Glutamatergic neuron (in vitro differentiated cells): ENCODE results near the gene KRTAP29-1. TPM values are rescaled to one million over a fixed set of nuclear protein-coding genes. Genes with fewer than 3 reads are reported as not detected.

Experiments used
- DNase-seq: peaks from one replicate; pipeline ENCODE4 v3.0.0; 2022
- H3K27ac Mint-ChIP-seq: one replicate; pipeline ENCODE4 v1.8.0; 2020; ENCODE audit warnings: mild to moderate bottlenecking, mixed read lengths, inconsistent platforms; ENCODE audit not compliant: unreplicated experiment
- H3K27me3 Mint-ChIP-seq: one replicate; pipeline ENCODE4 v1.8.0; 2020; ENCODE audit warnings: mild to moderate bottlenecking, moderate library complexity, mixed read lengths, inconsistent platforms; ENCODE audit not compliant: unreplicated experiment
- H3K36me3 Mint-ChIP-seq: one replicate; pipeline ENCODE4 v1.8.0; 2020; ENCODE audit warnings: mild to moderate bottlenecking, mixed read lengths, inconsistent platforms; ENCODE audit not compliant: unreplicated experiment
- H3K4me1 Mint-ChIP-seq: one replicate; pipeline ENCODE4 v1.8.0; 2020; ENCODE audit warnings: mild to moderate bottlenecking, low read depth, mixed read lengths, inconsistent platforms; ENCODE audit not compliant: unreplicated experiment
- H3K4me3 Mint-ChIP-seq: one replicate; pipeline ENCODE4 v1.8.0; 2020; ENCODE audit warnings: mild to moderate bottlenecking, mixed read lengths, inconsistent platforms; ENCODE audit not compliant: unreplicated experiment
- H3K9me3 Mint-ChIP-seq: one replicate; pipeline ENCODE4 v1.8.0; 2020; ENCODE audit warnings: mild to moderate bottlenecking, moderate library complexity, mixed read lengths, inconsistent platforms; ENCODE audit not compliant: unreplicated experiment
- CTCF ChIP-seq: fragments of 200-600 bp; sonication (generic); IDR thresholded peaks from one replicate; pipeline ENCODE4 v1.5.0; 2021; ENCODE audit not compliant: partially characterized antibody, unreplicated experiment
- total RNA-seq: library from RNA; stranded (reverse); fragmentation: NEBNext Ultra II Directional; extraction: Animal tissue kit (Norgen Biotek cat#: 25700); gene quantifications from one replicate; pipeline ENCODE4 v1.2.1, GENCODE V29; 2021; ENCODE audit not compliant: unreplicated experiment

The KRTAP29-1 gene
- total RNA-seq, 1 donor from 2014 or later, result not detected

- H3K27me3 Mint-ChIP-seq, result peaks cover 9% of the 10 kb centered on the region
Measured at GRCh38 chr17:41338961-41339485, 36.4 kb upstream of the KRTAP29-1 start.

GRCh38 chr17:41335747-41336146, 33.1 kb upstream of the KRTAP29-1 start:
- DNase-seq, result no peak
- TF ChIP-seq CTCF, result no peak
- Mint-ChIP-seq H3K4me1 (peaks cover 2% of the 10 kb centered on the region), H3K36me3 (peaks cover 3% of the 10 kb centered on the region), H3K27me3 (peaks cover 6% of the 10 kb centered on the region), H3K4me3 (no peak overlapping the region), H3K9me3 (peaks cover 1% of the 10 kb centered on the region), H3K27ac (no peak overlapping the region)

More at GRCh38 chr17:41338961-41339485, 36.4 kb upstream of the KRTAP29-1 start:
- peaks cover 10% of the 10 kb centered on the region for H3K36me3 Mint-ChIP-seq
- H3K9me3 Mint-ChIP-seq, result peaks cover 5% of the 10 kb centered on the region
- TF ChIP-seq CTCF, result no peak
- no peak overlapping the region for H3K27ac Mint-ChIP-seq
- H3K4me3 Mint-ChIP-seq, result no peak overlapping the region
- DNase-seq, result no peak
- peaks cover 2% of the 10 kb centered on the region for H3K4me1 Mint-ChIP-seq

GRCh38 chr17:41334385-41335305, 32.0 kb upstream of the KRTAP29-1 start:
- no peak for TF ChIP-seq CTCF
- Mint-ChIP-seq H3K4me3 (no peak overlapping the region), H3K4me1 (peaks cover 2% of the 10 kb centered on the region), H3K36me3 (peaks cover 3% of the 10 kb centered on the region), H3K27me3 (peaks cover 6% of the 10 kb centered on the region), H3K9me3 (peaks cover 1% of the 10 kb centered on the region), H3K27ac (peak overlapping the region; percentile 59)
- no peak for DNase-seq

- Mint-ChIP-seq H3K27me3 (peaks cover 6% of the 10 kb centered on the region), H3K36me3 (peaks cover 3% of the 10 kb centered on the region), H3K27ac (no peak overlapping the region), H3K9me3 (peaks cover 1% of the 10 kb centered on the region), H3K4me3 (no peak overlapping the region), H3K4me1 (peaks cover 2% of the 10 kb centered on the region)
- no peak for DNase-seq
- no peak for TF ChIP-seq CTCF
Measured at GRCh38 chr17:41333836-41334235, 31.2 kb upstream of the KRTAP29-1 start.

- peaks cover 3% of the 10 kb centered on the region for H3K36me3 Mint-ChIP-seq
- H3K4me3 Mint-ChIP-seq, result no peak overlapping the region
- no peak overlapping the region for H3K27ac Mint-ChIP-seq
- no peak for DNase-seq
- H3K4me1 Mint-ChIP-seq, result peaks cover 2% of the 10 kb centered on the region
- TF ChIP-seq CTCF, result no peak
- H3K27me3 Mint-ChIP-seq, result peaks cover 6% of the 10 kb centered on the region
- peaks cover 3% of the 10 kb centered on the region for H3K9me3 Mint-ChIP-seq
Measured at GRCh38 chr17:41333098-41333497, 30.4 kb upstream of the KRTAP29-1 start.
